ENCODE measurements around the gene CDYL2.

DNA sequence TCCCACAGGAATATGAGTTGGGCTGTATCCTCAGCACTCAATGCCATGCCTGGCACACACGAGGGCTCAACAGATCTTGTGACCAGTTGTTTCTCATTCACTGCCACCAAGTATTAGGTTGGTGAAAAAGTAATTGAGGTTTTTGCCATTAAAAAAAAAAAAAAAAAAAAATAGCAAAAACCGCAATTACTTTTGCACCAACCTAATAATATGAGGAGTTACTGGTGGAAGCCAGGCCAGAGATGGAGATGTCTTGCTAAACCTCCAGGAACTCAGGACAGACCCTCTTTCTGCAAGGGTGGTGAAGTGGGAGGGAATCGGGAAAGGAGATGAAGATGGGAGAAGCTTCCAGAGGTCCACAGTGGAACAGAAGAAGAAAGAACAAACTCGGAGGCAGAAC lies 139.0 kb downstream of the CDYL2 start:
- TF ChIP-seq ZFP3 (CRISPR knock-in tag; IDR thresholded peaks at IDR 0.05) (no peak), ZNF70 (CRISPR knock-in tag; IDR thresholded peaks at IDR 0.05) (no peak), ARNTL (CRISPR knock-in tag; IDR thresholded peaks at IDR 0.05; ENCODE audit: borderline replicate concordance, low read depth) (no peak), ZFP30 (CRISPR knock-in tag; IDR thresholded peaks at IDR 0.05) (no peak), RARB (CRISPR knock-in tag; IDR thresholded peaks at IDR 0.05) (no peak), PPARA (CRISPR knock-in tag; IDR thresholded peaks at IDR 0.05; ENCODE audit: borderline replicate concordance) (no peak)
- TF ChIP-seq, protein P1, sequence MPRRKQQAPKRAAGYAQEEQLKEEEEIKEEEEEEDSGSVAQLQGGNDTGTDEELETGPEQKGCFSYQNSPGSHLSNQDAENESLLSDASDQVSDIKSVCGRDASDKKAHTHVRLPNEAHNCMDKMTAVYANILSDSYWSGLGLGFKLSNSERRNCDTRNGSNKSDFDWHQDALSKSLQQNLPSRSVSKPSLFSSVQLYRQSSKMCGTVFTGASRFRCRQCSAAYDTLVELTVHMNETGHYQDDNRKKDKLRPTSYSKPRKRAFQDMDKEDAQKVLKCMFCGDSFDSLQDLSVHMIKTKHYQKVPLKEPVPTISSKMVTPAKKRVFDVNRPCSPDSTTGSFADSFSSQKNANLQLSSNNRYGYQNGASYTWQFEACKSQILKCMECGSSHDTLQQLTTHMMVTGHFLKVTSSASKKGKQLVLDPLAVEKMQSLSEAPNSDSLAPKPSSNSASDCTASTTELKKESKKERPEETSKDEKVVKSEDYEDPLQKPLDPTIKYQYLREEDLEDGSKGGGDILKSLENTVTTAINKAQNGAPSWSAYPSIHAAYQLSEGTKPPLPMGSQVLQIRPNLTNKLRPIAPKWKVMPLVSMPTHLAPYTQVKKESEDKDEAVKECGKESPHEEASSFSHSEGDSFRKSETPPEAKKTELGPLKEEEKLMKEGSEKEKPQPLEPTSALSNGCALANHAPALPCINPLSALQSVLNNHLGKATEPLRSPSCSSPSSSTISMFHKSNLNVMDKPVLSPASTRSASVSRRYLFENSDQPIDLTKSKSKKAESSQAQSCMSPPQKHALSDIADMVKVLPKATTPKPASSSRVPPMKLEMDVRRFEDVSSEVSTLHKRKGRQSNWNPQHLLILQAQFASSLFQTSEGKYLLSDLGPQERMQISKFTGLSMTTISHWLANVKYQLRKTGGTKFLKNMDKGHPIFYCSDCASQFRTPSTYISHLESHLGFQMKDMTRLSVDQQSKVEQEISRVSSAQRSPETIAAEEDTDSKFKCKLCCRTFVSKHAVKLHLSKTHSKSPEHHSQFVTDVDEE (CRISPR knock-in tag; IDR thresholded peaks at IDR 0.05) = no peak
- TF ChIP-seq, protein P2, sequence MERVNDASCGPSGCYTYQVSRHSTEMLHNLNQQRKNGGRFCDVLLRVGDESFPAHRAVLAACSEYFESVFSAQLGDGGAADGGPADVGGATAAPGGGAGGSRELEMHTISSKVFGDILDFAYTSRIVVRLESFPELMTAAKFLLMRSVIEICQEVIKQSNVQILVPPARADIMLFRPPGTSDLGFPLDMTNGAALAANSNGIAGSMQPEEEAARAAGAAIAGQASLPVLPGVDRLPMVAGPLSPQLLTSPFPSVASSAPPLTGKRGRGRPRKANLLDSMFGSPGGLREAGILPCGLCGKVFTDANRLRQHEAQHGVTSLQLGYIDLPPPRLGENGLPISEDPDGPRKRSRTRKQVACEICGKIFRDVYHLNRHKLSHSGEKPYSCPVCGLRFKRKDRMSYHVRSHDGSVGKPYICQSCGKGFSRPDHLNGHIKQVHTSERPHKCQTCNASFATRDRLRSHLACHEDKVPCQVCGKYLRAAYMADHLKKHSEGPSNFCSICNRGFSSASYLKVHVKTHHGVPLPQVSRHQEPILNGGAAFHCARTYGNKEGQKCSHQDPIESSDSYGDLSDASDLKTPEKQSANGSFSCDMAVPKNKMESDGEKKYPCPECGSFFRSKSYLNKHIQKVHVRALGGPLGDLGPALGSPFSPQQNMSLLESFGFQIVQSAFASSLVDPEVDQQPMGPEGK (CRISPR knock-in tag; IDR thresholded peaks at IDR 0.05; ENCODE audit: borderline replicate concordance) = no peak

Data from SK-N-SH treated with all-trans-retinoic acid at 6 μM for 48 hours (cell line).